Gastrocnemius medialis (tissue), 4 donors: Measurements from ENCODE around the gene PHOX2A. TPM values are rescaled to one million over a fixed set of nuclear protein-coding genes. Genes with fewer than 3 reads are reported as not detected.

Source experiments
- ATAC-seq, 2 donors: fragments of 150-250 bp; one replicate each; pipeline ENCODE4 v1.9.1; 2016
- DNase-seq, 2 donors: peaks; one replicate each; pipeline ENCODE4 v3.0.0-alpha.2; 2019
- H3K27ac ChIP-seq, 4 donors: fragments of 200-600 bp; sonication (generic); 1 replicate in 1 of 4; 2 replicates in 3 of 4; pipeline ENCODE4 v1.5.1; 2016 to 2018; ENCODE audit warnings: mild to moderate bottlenecking in 2 of 4, moderate library complexity in 1 of 4
- H3K27me3 ChIP-seq, 3 donors: fragments of 200-600 bp; sonication (generic) in 2 of 3; 1 replicate in 1 of 3; 2 replicates in 2 of 3; pipeline versions ENCODE4 v1.5.1 to v1.6.0; 2016 to 2019; ENCODE audit warnings: mild to moderate bottlenecking in 1 of 3, moderate library complexity in 1 of 3
- H3K36me3 ChIP-seq, 2 donors: fragments of 200-600 bp; sonication (generic) in 1 of 2; one replicate each; pipeline ENCODE4 v1.5.1; 2017 to 2018
- H3K4me1 ChIP-seq, 2 donors: fragments of 200-600 bp; sonication (generic) in 1 of 2; one replicate each; pipeline ENCODE4 v1.5.1; 2016 to 2017; ENCODE audit warnings: mild to moderate bottlenecking in 2 of 2
- H3K4me3 ChIP-seq, 4 donors: fragments of 200-600 bp; sonication (generic) in 3 of 4; 1 replicate in 1 of 4; 2 replicates in 3 of 4; pipeline ENCODE4 v1.5.1; 2016 to 2019; ENCODE audit warnings: mild to moderate bottlenecking in 2 of 4
- H3K9me3 ChIP-seq, 3 donors: fragments of 200-600 bp; sonication (generic) in 2 of 3; 1 replicate in 1 of 3; 2 replicates in 2 of 3; pipeline ENCODE4 v1.5.1; 2016 to 2019
- POLR2A ChIP-seq, 2 donors: fragments of 450-650 bp; IDR thresholded peaks; one replicate each; pipeline ENCODE4 v1.6.1; 2017; ENCODE audit warnings: antibody characterized with exemption in 2 of 2, mild to moderate bottlenecking in 2 of 2, moderate library complexity in 2 of 2
- in situ Hi-C, 4 donors: fragments of 200-750 bp; cut with MboI; loops; one replicate each; pipeline versions ENCODE4 v1.15.0 to v1.8.0; 2017; ENCODE audit warnings: low sequenced_read_pairs in 4 of 4
- intact Hi-C: fragments of 100-400 bp; cut with DNase I; formaldehyde crosslinking; loops from one replicate; pipeline ENCODE4 v1.15.1; 2023; ENCODE audit warnings: low total_unique reads
- total RNA-seq, 4 donors: library from RNA; depleted of rRNA; stranded (reverse); fragments of >200 nt; gene quantifications; one replicate each; pipeline versions ENCODE4 v1.1.0 to v1.2.3, GENCODE V29; 2016
- TF ChIP-seq, protein P1 (sequence below), 5 experiments: fragments of 450-650 bp in 3 of 5; fragments of 200-600 bp in 2 of 5; sonication (generic) in 2 of 5; IDR thresholded peaks in 4 of 5; conservative IDR thresholded peaks in 1 of 5; 1 replicate in 4 of 5; 2 replicates in 1 of 5; pipeline ENCODE4 v1.5.1; 2016 to 2019; ENCODE audit warnings: antibody characterized with exemption in 5 of 5, mild to moderate bottlenecking in 3 of 5, moderate library complexity in 3 of 5

The PHOX2A gene
- total RNA-seq, 4 donors from 2014 or later = not detected

GRCh38 chr11:72228229-72228843, 15.6 kb downstream of the PHOX2A start:
- ATAC-seq (no peak), DNase-seq (peak in 1 of 2 donors; percentile 11)
- Histone ChIP-seq H3K4me3 (no peak overlapping the region), H3K27ac (no peak overlapping the region), H3K36me3 (peaks cover 0 to 62% of the 10 kb centered on the region in 2 donors), H3K27me3 (no peaks in the 10 kb centered on the region), H3K4me1 (peaks cover 9 to 18% of the 10 kb centered on the region in 2 donors), H3K9me3 (no peaks in the 10 kb centered on the region)
- in situ Hi-C loops (no loop called here), intact Hi-C loops (no loop called here)
- TF ChIP-seq POLR2A (IDR thresholded peaks at IDR 0.05) = no peak
- TF ChIP-seq, protein P1, sequence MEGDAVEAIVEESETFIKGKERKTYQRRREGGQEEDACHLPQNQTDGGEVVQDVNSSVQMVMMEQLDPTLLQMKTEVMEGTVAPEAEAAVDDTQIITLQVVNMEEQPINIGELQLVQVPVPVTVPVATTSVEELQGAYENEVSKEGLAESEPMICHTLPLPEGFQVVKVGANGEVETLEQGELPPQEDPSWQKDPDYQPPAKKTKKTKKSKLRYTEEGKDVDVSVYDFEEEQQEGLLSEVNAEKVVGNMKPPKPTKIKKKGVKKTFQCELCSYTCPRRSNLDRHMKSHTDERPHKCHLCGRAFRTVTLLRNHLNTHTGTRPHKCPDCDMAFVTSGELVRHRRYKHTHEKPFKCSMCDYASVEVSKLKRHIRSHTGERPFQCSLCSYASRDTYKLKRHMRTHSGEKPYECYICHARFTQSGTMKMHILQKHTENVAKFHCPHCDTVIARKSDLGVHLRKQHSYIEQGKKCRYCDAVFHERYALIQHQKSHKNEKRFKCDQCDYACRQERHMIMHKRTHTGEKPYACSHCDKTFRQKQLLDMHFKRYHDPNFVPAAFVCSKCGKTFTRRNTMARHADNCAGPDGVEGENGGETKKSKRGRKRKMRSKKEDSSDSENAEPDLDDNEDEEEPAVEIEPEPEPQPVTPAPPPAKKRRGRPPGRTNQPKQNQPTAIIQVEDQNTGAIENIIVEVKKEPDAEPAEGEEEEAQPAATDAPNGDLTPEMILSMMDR (IDR thresholded peaks at IDR 0.05 in 4 of 5, conservative IDR thresholded peaks at IDR 0.05 in 1 of 5) = no peak

- Histone ChIP-seq H3K4me1 (peaks cover 13 to 21% of the 10 kb centered on the region in 2 donors), H3K9me3 (no peaks in the 10 kb centered on the region), H3K36me3 (peaks cover 0 to 54% of the 10 kb centered on the region in 2 donors), H3K4me3 (no peak overlapping the region), H3K27ac (peak overlapping the region in 1 of 4 donors; percentile 7), H3K27me3 (no peaks in the 10 kb centered on the region)
- DNase-seq = peak in 1 of 2 donors; percentile 15
- TF ChIP-seq POLR2A (IDR thresholded peaks at IDR 0.05) = no peak
- TF ChIP-seq, protein P1 (IDR thresholded peaks at IDR 0.05 in 4 of 5, conservative IDR thresholded peaks at IDR 0.05 in 1 of 5) = no peak
- intact Hi-C loops = no loop called here
- ATAC-seq = no peak
- in situ Hi-C loops = no loop called here
Measured at GRCh38 chr11:72227316-72228228, 16.4 kb downstream of the PHOX2A start.

DNA sequence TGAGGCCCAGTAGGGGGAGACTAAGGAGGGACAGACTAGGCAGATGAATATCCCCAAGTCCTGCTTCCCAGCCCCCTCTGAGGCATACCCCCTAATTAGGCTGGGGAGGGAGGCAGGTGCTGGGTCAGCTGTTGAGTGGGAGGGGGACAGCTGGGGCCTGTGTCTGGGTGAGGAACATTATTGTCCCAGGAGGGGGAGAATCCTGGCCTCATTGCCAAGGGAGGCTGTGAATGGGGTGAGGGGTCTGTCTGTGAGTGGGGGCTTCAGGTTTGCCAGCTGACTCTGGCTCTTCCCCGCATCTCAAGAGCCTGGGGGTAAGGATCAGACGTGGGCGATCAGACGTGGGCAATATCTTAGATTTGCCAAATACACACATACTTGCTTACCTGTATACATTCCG, 17.3 kb downstream of the PHOX2A start:
- TF ChIP-seq, protein P1 (IDR thresholded peaks at IDR 0.05 in 4 of 5, conservative IDR thresholded peaks at IDR 0.05 in 1 of 5) = no peak
- no peak for TF ChIP-seq POLR2A (IDR thresholded peaks at IDR 0.05)
- in situ Hi-C loops (no loop called here), intact Hi-C loops (no loop called here)
- no peaks in the 10 kb centered on the region for H3K9me3 ChIP-seq
- ATAC-seq = no peak
- peak overlapping the region in 3 of 4 donors; percentile 20 to 40 (median 25) for H3K27ac ChIP-seq
- H3K4me1 ChIP-seq = peaks cover 21 to 26% of the 10 kb centered on the region in 2 donors
- H3K27me3 ChIP-seq = no peaks in the 10 kb centered on the region
- H3K36me3 ChIP-seq = peaks cover 0 to 45% of the 10 kb centered on the region in 2 donors
- no peak overlapping the region for H3K4me3 ChIP-seq
- DNase-seq = no peak

- Histone ChIP-seq H3K9me3 (no peaks in the 10 kb centered on the region), H3K27ac (peak overlapping the region; percentile 97 to 99 (median 98)), H3K4me1 (peaks cover 21 to 26% of the 10 kb centered on the region in 2 donors), H3K27me3 (no peaks in the 10 kb centered on the region), H3K4me3 (peak overlapping the region; percentile 84 to 95 (median 88)), H3K36me3 (peaks cover 0 to 33% of the 10 kb centered on the region in 2 donors)
- TF ChIP-seq, protein P1 (IDR thresholded peaks at IDR 0.05 in 4 of 5, conservative IDR thresholded peaks at IDR 0.05 in 1 of 5) = no peak
- no peak for TF ChIP-seq POLR2A (IDR thresholded peaks at IDR 0.05)
- in situ Hi-C loops (no loop called here), intact Hi-C loops (no loop called here)
- peak in 1 of 2 donors; percentile 12 for DNase-seq
- no peak for ATAC-seq
Measured at GRCh38 chr11:72225411-72225951, 18.5 kb downstream of the PHOX2A start.
